Panc1 (cell line): ENCODE data around the gene IL16.

Source experiments
- POLR2AphosphoS5 ChIP-seq: IDR thresholded peaks from 2 replicates; pipeline ENCODE4 v1.6.1; 2012; ENCODE audit warnings: mild to moderate bottlenecking, low read depth, low read length, moderate library complexity
- TCF7L2 ChIP-seq: IDR thresholded peaks from 2 replicates; pipeline ENCODE4 v1.6.1; 2011; ENCODE audit warnings: mild to moderate bottlenecking, low read depth, low read length, inconsistent platforms
- TF ChIP-seq, protein P1 (sequence below): fragments of 450-650 bp; IDR thresholded peaks from 2 replicates; pipeline ENCODE4 v1.5.1; 2017; ENCODE audit warnings: mild to moderate bottlenecking
- TF ChIP-seq, protein P2 (sequence below), 2 experiments: IDR thresholded peaks; 2 replicates each; pipeline ENCODE4 v1.6.1; 2011 to 2012; ENCODE audit warnings: low read depth in 2 of 2, control low read depth in 1 of 2, low read length in 1 of 2, mild to moderate bottlenecking in 1 of 2, moderate library complexity in 1 of 2; ENCODE audit not compliant: insufficient read depth in 1 of 2

DNA sequence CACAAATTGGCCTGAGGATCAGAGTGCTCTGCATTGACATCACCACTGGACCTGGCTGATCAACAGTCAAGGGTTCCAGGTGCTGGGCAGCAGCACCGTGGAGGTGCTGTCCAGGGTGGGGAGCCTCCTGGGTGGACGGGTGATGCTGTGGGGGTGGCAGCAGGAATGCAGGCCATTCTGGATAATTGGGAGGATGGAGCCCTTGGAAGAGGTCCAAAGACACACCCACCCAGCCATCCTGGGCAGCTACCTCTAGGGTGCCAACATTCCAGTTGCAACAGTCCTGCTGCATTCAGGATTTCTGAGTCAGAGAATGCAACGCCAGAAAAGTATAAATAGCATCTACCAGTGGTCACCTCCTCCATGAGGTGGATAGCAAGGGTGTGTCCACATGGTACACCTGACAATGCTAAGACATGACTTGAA is 100.5 kb downstream of the IL16 start:
- TF ChIP-seq POLR2AphosphoS5 (no peak), TCF7L2 (no peak)
- TF ChIP-seq, protein P1, sequence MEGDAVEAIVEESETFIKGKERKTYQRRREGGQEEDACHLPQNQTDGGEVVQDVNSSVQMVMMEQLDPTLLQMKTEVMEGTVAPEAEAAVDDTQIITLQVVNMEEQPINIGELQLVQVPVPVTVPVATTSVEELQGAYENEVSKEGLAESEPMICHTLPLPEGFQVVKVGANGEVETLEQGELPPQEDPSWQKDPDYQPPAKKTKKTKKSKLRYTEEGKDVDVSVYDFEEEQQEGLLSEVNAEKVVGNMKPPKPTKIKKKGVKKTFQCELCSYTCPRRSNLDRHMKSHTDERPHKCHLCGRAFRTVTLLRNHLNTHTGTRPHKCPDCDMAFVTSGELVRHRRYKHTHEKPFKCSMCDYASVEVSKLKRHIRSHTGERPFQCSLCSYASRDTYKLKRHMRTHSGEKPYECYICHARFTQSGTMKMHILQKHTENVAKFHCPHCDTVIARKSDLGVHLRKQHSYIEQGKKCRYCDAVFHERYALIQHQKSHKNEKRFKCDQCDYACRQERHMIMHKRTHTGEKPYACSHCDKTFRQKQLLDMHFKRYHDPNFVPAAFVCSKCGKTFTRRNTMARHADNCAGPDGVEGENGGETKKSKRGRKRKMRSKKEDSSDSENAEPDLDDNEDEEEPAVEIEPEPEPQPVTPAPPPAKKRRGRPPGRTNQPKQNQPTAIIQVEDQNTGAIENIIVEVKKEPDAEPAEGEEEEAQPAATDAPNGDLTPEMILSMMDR = no peak
- TF ChIP-seq, protein P2, sequence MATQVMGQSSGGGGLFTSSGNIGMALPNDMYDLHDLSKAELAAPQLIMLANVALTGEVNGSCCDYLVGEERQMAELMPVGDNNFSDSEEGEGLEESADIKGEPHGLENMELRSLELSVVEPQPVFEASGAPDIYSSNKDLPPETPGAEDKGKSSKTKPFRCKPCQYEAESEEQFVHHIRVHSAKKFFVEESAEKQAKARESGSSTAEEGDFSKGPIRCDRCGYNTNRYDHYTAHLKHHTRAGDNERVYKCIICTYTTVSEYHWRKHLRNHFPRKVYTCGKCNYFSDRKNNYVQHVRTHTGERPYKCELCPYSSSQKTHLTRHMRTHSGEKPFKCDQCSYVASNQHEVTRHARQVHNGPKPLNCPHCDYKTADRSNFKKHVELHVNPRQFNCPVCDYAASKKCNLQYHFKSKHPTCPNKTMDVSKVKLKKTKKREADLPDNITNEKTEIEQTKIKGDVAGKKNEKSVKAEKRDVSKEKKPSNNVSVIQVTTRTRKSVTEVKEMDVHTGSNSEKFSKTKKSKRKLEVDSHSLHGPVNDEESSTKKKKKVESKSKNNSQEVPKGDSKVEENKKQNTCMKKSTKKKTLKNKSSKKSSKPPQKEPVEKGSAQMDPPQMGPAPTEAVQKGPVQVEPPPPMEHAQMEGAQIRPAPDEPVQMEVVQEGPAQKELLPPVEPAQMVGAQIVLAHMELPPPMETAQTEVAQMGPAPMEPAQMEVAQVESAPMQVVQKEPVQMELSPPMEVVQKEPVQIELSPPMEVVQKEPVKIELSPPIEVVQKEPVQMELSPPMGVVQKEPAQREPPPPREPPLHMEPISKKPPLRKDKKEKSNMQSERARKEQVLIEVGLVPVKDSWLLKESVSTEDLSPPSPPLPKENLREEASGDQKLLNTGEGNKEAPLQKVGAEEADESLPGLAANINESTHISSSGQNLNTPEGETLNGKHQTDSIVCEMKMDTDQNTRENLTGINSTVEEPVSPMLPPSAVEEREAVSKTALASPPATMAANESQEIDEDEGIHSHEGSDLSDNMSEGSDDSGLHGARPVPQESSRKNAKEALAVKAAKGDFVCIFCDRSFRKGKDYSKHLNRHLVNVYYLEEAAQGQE (IDR thresholded peaks at IDR 0.05; ENCODE audit: insufficient read depth in 1 of 2, low read depth in 2 of 2, low read length in 1 of 2) = no peak
